RWPE1 (cell line): ENCODE measurements around the gene LRGUK.

Source experiments
- CTCF ChIA-PET: fragments of 350-600 bp; sonication (Branson Sonifier 250); formaldehyde crosslinking; extraction: SDS; loops from one replicate; lab custom pipeline; 2021; lab: Yijun Ruan, JAX
- POLR2A ChIA-PET: fragments of 400-600 bp; formaldehyde crosslinking; extraction: SDS; loops from one replicate; lab custom pipeline; 2020; ENCODE audit warnings: antibody characterized with exemption; ENCODE audit not compliant: low non-redundant PET; lab: Yijun Ruan, JAX
- DNase-seq: peaks from one replicate; pipeline ENCODE4 v3.0.0; 2012; ENCODE audit warnings: low spot score
- H3K27ac ChIP-seq: fragments of 450-650 bp; 2 replicates; pipeline ENCODE4 v1.5.1; 2017
- CTCF ChIP-seq: fragments of 450-650 bp; conservative IDR thresholded peaks from 2 replicates; pipeline ENCODE4 v1.5.1; 2017; ENCODE audit warnings: low read depth, mild to moderate bottlenecking

The LRGUK gene

GRCh38 chr7:134084488-134085144 lies 42.5 kb upstream of the LRGUK start:
- ChIA-PET POLR2A (interaction anchor here (0.7 kb wide), 1 partner anchor 303 kb away, joined by 3 read pairs; no protein-coding TSS in a partner anchor), CTCF (interaction anchor here (0.5 to 0.7 kb wide), 3 partner anchors 18 to 150 kb away, joined by 4 to 6 read pairs (median 4); no protein-coding TSS in a partner anchor)
- no peak for DNase-seq
- TF ChIP-seq CTCF: no peak
- no peak overlapping the region for H3K27ac ChIP-seq

- no peak for DNase-seq
- CTCF ChIA-PET: no interaction called here
- H3K27ac ChIP-seq: no peak overlapping the region
- POLR2A ChIA-PET: no interaction called here
- no peak for TF ChIP-seq CTCF
Observed at GRCh38 chr7:134085311-134085710, 41.8 kb upstream of the LRGUK start.

- CTCF ChIA-PET: no interaction called here
- POLR2A ChIA-PET: no interaction called here
- DNase-seq: no peak
- no peak overlapping the region for H3K27ac ChIP-seq
- TF ChIP-seq CTCF: no peak
Observed at GRCh38 chr7:134086998-134087735, 40.0 kb upstream of the LRGUK start.

- no peak for DNase-seq
- CTCF ChIA-PET: no interaction called here
- POLR2A ChIA-PET: no interaction called here
- TF ChIP-seq CTCF: no peak
- H3K27ac ChIP-seq: no peak overlapping the region
Observed at GRCh38 chr7:134088199-134088598, 38.9 kb upstream of the LRGUK start.

GRCh38 chr7:134089446-134089845 lies 37.7 kb upstream of the LRGUK start:
- no peak for DNase-seq
- CTCF ChIA-PET: no interaction called here
- POLR2A ChIA-PET: no interaction called here
- H3K27ac ChIP-seq: no peak overlapping the region
- TF ChIP-seq CTCF: no peak

GRCh38 chr7:134098072-134098471 lies 29.1 kb upstream of the LRGUK start:
- TF ChIP-seq CTCF: no peak

More at GRCh38 chr7:134098072-134098471, 29.1 kb upstream of the LRGUK start:
- H3K27ac ChIP-seq: no peak overlapping the region
- ChIA-PET CTCF (no interaction called here), POLR2A (no interaction called here)
- DNase-seq: no peak
